Prostate gland (tissue), 2 donors: Measurements from ENCODE around the gene RIPOR3.
"Not testable (repeated sequence)": the region's sequence is repeated elsewhere in the genome, so short reads cannot be mapped to it uniquely, and the experiment has no call there.

ENCODE experiments used
- POLR2A ChIP-seq: fragments of 450-650 bp; IDR thresholded peaks from one replicate; pipeline ENCODE4 v1.6.1; 2016; ENCODE audit warnings: antibody characterized with exemption, mild to moderate bottlenecking
- TF ChIP-seq, protein P1 (sequence below), 4 experiments: fragments of 200-600 bp in 2 of 4; fragments of 450-650 bp in 2 of 4; sonication (generic) in 2 of 4; IDR thresholded peaks; 1 replicate in 3 of 4; 2 replicates in 1 of 4; pipeline ENCODE4 v1.5.1; 2016 to 2019; ENCODE audit warnings: antibody characterized with exemption in 4 of 4, mild to moderate bottlenecking in 2 of 4, moderate library complexity in 2 of 4

DNA sequence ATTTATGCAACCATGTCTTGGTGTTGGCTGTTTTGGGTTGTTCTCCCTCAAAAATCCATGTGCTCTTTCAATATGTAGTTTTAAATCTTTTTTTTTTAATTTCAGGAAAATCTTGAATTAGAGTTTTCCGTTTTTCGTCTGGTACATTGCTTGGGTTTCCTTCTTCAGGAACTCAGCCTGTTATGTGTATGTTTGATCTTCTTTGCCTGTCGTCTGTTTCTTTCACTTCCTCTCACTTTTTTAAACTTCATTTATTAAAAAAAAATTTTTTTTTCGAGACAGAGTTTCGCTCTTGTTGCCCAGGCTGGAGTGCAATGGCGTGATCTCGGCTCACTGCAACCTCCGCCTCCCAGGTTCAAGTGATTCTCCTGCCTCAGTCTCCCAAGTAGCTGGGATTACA, 151.5 kb downstream of the RIPOR3 start:
- TF ChIP-seq, protein P1, sequence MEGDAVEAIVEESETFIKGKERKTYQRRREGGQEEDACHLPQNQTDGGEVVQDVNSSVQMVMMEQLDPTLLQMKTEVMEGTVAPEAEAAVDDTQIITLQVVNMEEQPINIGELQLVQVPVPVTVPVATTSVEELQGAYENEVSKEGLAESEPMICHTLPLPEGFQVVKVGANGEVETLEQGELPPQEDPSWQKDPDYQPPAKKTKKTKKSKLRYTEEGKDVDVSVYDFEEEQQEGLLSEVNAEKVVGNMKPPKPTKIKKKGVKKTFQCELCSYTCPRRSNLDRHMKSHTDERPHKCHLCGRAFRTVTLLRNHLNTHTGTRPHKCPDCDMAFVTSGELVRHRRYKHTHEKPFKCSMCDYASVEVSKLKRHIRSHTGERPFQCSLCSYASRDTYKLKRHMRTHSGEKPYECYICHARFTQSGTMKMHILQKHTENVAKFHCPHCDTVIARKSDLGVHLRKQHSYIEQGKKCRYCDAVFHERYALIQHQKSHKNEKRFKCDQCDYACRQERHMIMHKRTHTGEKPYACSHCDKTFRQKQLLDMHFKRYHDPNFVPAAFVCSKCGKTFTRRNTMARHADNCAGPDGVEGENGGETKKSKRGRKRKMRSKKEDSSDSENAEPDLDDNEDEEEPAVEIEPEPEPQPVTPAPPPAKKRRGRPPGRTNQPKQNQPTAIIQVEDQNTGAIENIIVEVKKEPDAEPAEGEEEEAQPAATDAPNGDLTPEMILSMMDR (IDR thresholded peaks at IDR 0.05): not testable (repeated sequence)
- TF ChIP-seq POLR2A: not testable (repeated sequence)
